K562 (cell line): ENCODE results near the gene SLC6A9. TPM values are rescaled to one million over a fixed set of nuclear protein-coding genes. Genes with fewer than 3 reads are reported as not detected.

Experiments
- ADNP ChIP-seq: fragments of 200-800 bp; sonication (Bioruptor generic); IDR thresholded peaks from 2 replicates; pipeline ENCODE4 v1.6.1; 2016; ENCODE audit warnings: missing genetic modification characterization, missing compliant biosample characterization
- ARID1B ChIP-seq: fragments of 450-650 bp; IDR thresholded peaks from 2 replicates; pipeline ENCODE4 v1.6.1; 2016; ENCODE audit warnings: antibody characterized with exemption, mild to moderate bottlenecking, inconsistent platforms
- ARNT ChIP-seq, 2 experiments: fragments of 450-650 bp; IDR thresholded peaks; 2 replicates each; pipeline ENCODE4 v1.6.1; 2016; ENCODE audit warnings: mild to moderate bottlenecking in 1 of 2
- CEBPB ChIP-seq: fragments of 450-650 bp; IDR thresholded peaks from 2 replicates; pipeline ENCODE4 v1.6.1; 2016; ENCODE audit warnings: missing genetic modification characterization, missing compliant biosample characterization
- CREB3 ChIP-seq: fragments of 450-650 bp; conservative IDR thresholded peaks from 2 replicates; pipeline ENCODE4 v1.6.1; 2016; ENCODE audit warnings: missing genetic modification characterization, low read depth, mild to moderate bottlenecking, missing compliant biosample characterization, moderate library complexity
- EHMT2 ChIP-seq: fragments of 450-650 bp; IDR thresholded peaks from 2 replicates; pipeline ENCODE4 v1.6.1; 2018; ENCODE audit warnings: antibody characterized with exemption
- ETS1 ChIP-seq: conservative IDR thresholded peaks from 2 replicates; pipeline ENCODE4 v1.6.1; 2011; ENCODE audit warnings: low read depth, mild to moderate bottlenecking, low read length; ENCODE audit not compliant: control insufficient read depth
- HBP1 ChIP-seq: fragments of 450-650 bp; formaldehyde crosslinking; IDR thresholded peaks from 2 replicates; pipeline ENCODE4 v1.4.0; 2022; ENCODE audit warnings: missing genetic modification characterization
- KDM1A ChIP-seq, 2 experiments: fragments of 450-650 bp; IDR thresholded peaks; 2 replicates each; pipeline ENCODE4 v1.6.1; 2016; ENCODE audit warnings: mild to moderate bottlenecking in 2 of 2
- KLF13 ChIP-seq: fragments of 450-650 bp; IDR thresholded peaks from 2 replicates; pipeline ENCODE4 v1.6.1; 2016; ENCODE audit warnings: missing genetic modification characterization, low read depth, mild to moderate bottlenecking, missing compliant biosample characterization, moderate library complexity, borderline replicate concordance
- MYC ChIP-seq, 2 experiments: fragments of 250-450 bp in 1 of 2; sonication (Bioruptor Pico) in 1 of 2; IDR thresholded peaks; 2 replicates each; pipeline versions ENCODE4 v1.5.1 to v1.6.1; 2012 to 2021; ENCODE audit warnings: low read depth in 2 of 2, borderline replicate concordance in 1 of 2, improper control_type of control experiment in 1 of 2, low read length in 1 of 2, mild to moderate bottlenecking in 1 of 2, moderate library complexity in 1 of 2
- NONO ChIP-seq, 2 experiments: fragments of 200-400 bp in 1 of 2; fragments of 450-650 bp in 1 of 2; formaldehyde crosslinking in 1 of 2; IDR thresholded peaks; 2 replicates each; pipeline ENCODE4 v1.6.1; 2017; ENCODE audit warnings: low read depth in 2 of 2, mild to moderate bottlenecking in 2 of 2, moderate library complexity in 2 of 2, low read length in 1 of 2
- NR3C1 ChIP-seq: sonication (generic); formaldehyde crosslinking; IDR thresholded peaks from 2 replicates; pipeline ENCODE4 v1.8.1; 2022; ENCODE audit warnings: missing genetic modification reagents
- PBX2 ChIP-seq, 2 experiments: IDR thresholded peaks in 1 of 2; conservative IDR thresholded peaks in 1 of 2; 2 replicates each; pipeline ENCODE4 v1.6.1; 2016; ENCODE audit warnings: low read depth in 2 of 2, mild to moderate bottlenecking in 1 of 2, missing compliant biosample characterization in 1 of 2, missing genetic modification characterization in 1 of 2, moderate library complexity in 1 of 2
- RCOR1 ChIP-seq, 2 experiments: IDR thresholded peaks; 2 replicates each; pipeline ENCODE4 v1.6.1; 2012; ENCODE audit warnings: low read depth in 2 of 2, low read length in 2 of 2, borderline replicate concordance in 1 of 2, improper control_type of control experiment in 1 of 2
- SAFB ChIP-seq: fragments of 200-400 bp; formaldehyde crosslinking; IDR thresholded peaks from 2 replicates; pipeline ENCODE4 v1.6.1; 2017; ENCODE audit warnings: low read depth, low read length, borderline replicate concordance
- YY1 ChIP-seq, 3 experiments: IDR thresholded peaks; 2 replicates each; pipeline ENCODE4 v1.6.1; 2011; ENCODE audit warnings: low read length in 2 of 3, mild to moderate bottlenecking in 2 of 3, moderate library complexity in 2 of 3, borderline replicate concordance in 1 of 3, control low read depth in 1 of 3, low read depth in 1 of 3; ENCODE audit not compliant: insufficient read depth in 3 of 3, insufficient replicate concordance in 2 of 3, control insufficient read depth in 1 of 3, insufficient read length in 1 of 3; ENCODE audit errors: extremely low read depth in 1 of 3
- ZNF551 ChIP-seq: fragments of 250-450 bp; sonication (Bioruptor Pico); IDR thresholded peaks from 2 replicates; pipeline ENCODE4 v1.5.0; 2021; ENCODE audit warnings: mild to moderate bottlenecking, moderate library complexity
- polyA plus RNA-seq, 8 experiments: library from polyadenylated mRNA; depleted of rRNA in 4 of 8; stranded (reverse) in 5 of 8; unstranded in 3 of 8; fragments of >200 nt; fragmentation: Nextera tagmentation in 2 of 8; fragmentation: Illumina TruSeq in 1 of 8; extraction: Ambion mirVana in 2 of 8; extraction: Trizol in 1 of 8; gene quantifications; 2 replicates each; pipeline versions ENCODE4 v1.2.1 to v1.2.3, GENCODE V29; 2011 to 2014; ENCODE audit warnings: inconsistent platforms in 1 of 8, missing spikeins in 1 of 8
- total RNA-seq, 7 experiments: library from RNA; depleted of rRNA in 6 of 7; stranded (reverse); fragments of >200 nt in 6 of 7; fragmentation: Illumina TruSeq in 2 of 7; extraction: Trizol in 2 of 7; gene quantifications; 2 replicates each; pipeline versions ENCODE4 v1.2.1 to v1.2.3, GENCODE V29; 2011 to 2021; ENCODE audit warnings: low replicate concordance in 1 of 7

The SLC6A9 gene
- total and polyA plus RNA-seq, 9 of the 15 experiments (the other 6 are each of a cell fraction or from before 2014, with no cell fraction given) = 0.17 to 18.7 (median 2.9) TPM

- no peak for TF ChIP-seq SAFB
- TF ChIP-seq ADNP = no peak
- no peak for TF ChIP-seq CREB3 (tag)
- no peak for TF ChIP-seq CEBPB
- TF ChIP-seq ZNF551 (CRISPR knock-in tag) = no peak
- TF ChIP-seq KLF13 (tag) = no peak
- no peak for TF ChIP-seq ARID1B
- 0 out of 2 replicates have a peak, but pooled peaks have one; percentile 40 for TF ChIP-seq ETS1
- TF ChIP-seq KDM1A (IDR thresholded peaks at IDR 0.05) = no peak
- no peak for TF ChIP-seq PBX2 (CRISPR knock-in tag; IDR thresholded peaks at IDR 0.05; ENCODE audit: low read depth)
- TF ChIP-seq PBX2 (tag; conservative IDR thresholded peaks at IDR 0.05; ENCODE audit: low read depth) = no peak
- TF ChIP-seq MYC (IDR thresholded peaks at IDR 0.05; ENCODE audit: low read depth, low read length) = peak; percentile 63; the same call in 1 of the 2 replicates
- no peak for TF ChIP-seq MYC (CRISPR knock-in tag; IDR thresholded peaks at IDR 0.05; ENCODE audit: borderline replicate concordance, low read depth)
- no peak for TF ChIP-seq EHMT2
- peak in 1 of 2 experiments; percentile 72; a peak in 3 of 4 replicates for TF ChIP-seq RCOR1 (IDR thresholded peaks at IDR 0.05; ENCODE audit: borderline replicate concordance in 1 of 2, low read depth in 2 of 2, low read length in 2 of 2)
- peak in 1 of 2 experiments; percentile 14; a peak in 1 of 4 replicates for TF ChIP-seq ARNT (IDR thresholded peaks at IDR 0.05)
- TF ChIP-seq HBP1 = peak; percentile 53; the same call in 1 of the 2 replicates
- no peak for TF ChIP-seq NONO (IDR thresholded peaks at IDR 0.05; ENCODE audit: low read depth in 2 of 2, low read length in 1 of 2)
- no peak for TF ChIP-seq NR3C1 (CRISPR knock-in tag)
- TF ChIP-seq YY1 (IDR thresholded peaks at IDR 0.05; ENCODE audit: borderline replicate concordance in 1 of 3, control insufficient read depth in 1 of 3, extremely low read depth in 1 of 3, insufficient read depth in 3 of 3, insufficient read length in 1 of 3, insufficient replicate concordance in 2 of 3, low read depth in 1 of 3, low read length in 2 of 3) = peak in 1 of 3 experiments; percentile 43
These were observed 5.3 kb upstream of the SLC6A9 start (continued) for GRCh38 chr1:44036409-44037139.
